ENCODE results near the gene TTC9.

Gene TTC9

GRCh38 chr14:70654632-70655031 lies 12.9 kb downstream of the TTC9 start:
- TF ChIP-seq POLR2A (IDR thresholded peaks at IDR 0.05; ENCODE audit: low read length) (no peak), GATA1 (IDR thresholded peaks at IDR 0.05; ENCODE audit: low read depth, low read length) (no peak)
- no peak for DNase-seq

- no peak for DNase-seq
- TF ChIP-seq GATA1 (IDR thresholded peaks at IDR 0.05; ENCODE audit: low read depth, low read length) (no peak), POLR2A (IDR thresholded peaks at IDR 0.05; ENCODE audit: low read length) (no peak)
Observed at GRCh38 chr14:70655110-70655826, 13.6 kb downstream of the TTC9 start.

- no peak for TF ChIP-seq GATA1 (IDR thresholded peaks at IDR 0.05; ENCODE audit: low read depth, low read length)
- no peak for TF ChIP-seq POLR2A (IDR thresholded peaks at IDR 0.05; ENCODE audit: low read length)
- no peak for DNase-seq
Observed at GRCh38 chr14:70658899-70659298, 17.2 kb downstream of the TTC9 start.

GRCh38 chr14:70660967-70661893 lies 19.5 kb downstream of the TTC9 start:
- TF ChIP-seq GATA1 (IDR thresholded peaks at IDR 0.05; ENCODE audit: low read depth, low read length) (no peak), POLR2A (IDR thresholded peaks at IDR 0.05; ENCODE audit: low read length) (no peak)
- DNase-seq: no peak

GRCh38 chr14:70662080-70662479 lies 20.4 kb downstream of the TTC9 start:
- TF ChIP-seq POLR2A (IDR thresholded peaks at IDR 0.05; ENCODE audit: low read length) (no peak), GATA1 (IDR thresholded peaks at IDR 0.05; ENCODE audit: low read depth, low read length) (no peak)
- DNase-seq: no peak

GRCh38 chr14:70662816-70663215 lies 21.1 kb downstream of the TTC9 start:
- TF ChIP-seq GATA1 (IDR thresholded peaks at IDR 0.05; ENCODE audit: low read depth, low read length): no peak
- TF ChIP-seq POLR2A (IDR thresholded peaks at IDR 0.05; ENCODE audit: low read length): no peak

GRCh38 chr14:70663707-70664179 lies 22.0 kb downstream of the TTC9 start:
- no peak for TF ChIP-seq GATA1 (IDR thresholded peaks at IDR 0.05; ENCODE audit: low read depth, low read length)
- TF ChIP-seq POLR2A (IDR thresholded peaks at IDR 0.05; ENCODE audit: low read length): no peak

More at GRCh38 chr14:70662816-70663215, 21.1 kb downstream of the TTC9 start:
- DNase-seq: no peak

GRCh38 chr14:70664698-70665447 lies 23.2 kb downstream of the TTC9 start:
- TF ChIP-seq GATA1 (IDR thresholded peaks at IDR 0.05; ENCODE audit: low read depth, low read length): no peak
- TF ChIP-seq POLR2A (IDR thresholded peaks at IDR 0.05; ENCODE audit: low read length): no peak
- DNase-seq: no peak

More at GRCh38 chr14:70663707-70664179, 22.0 kb downstream of the TTC9 start:
- DNase-seq: no peak

- TF ChIP-seq POLR2A (IDR thresholded peaks at IDR 0.05; ENCODE audit: low read length) (no peak), GATA1 (IDR thresholded peaks at IDR 0.05; ENCODE audit: low read depth, low read length) (no peak)
- DNase-seq: no peak
Observed at GRCh38 chr14:70665448-70666360, 24.0 kb downstream of the TTC9 start.

GRCh38 chr14:70666361-70666686 lies 24.6 kb downstream of the TTC9 start:
- TF ChIP-seq GATA1 (IDR thresholded peaks at IDR 0.05; ENCODE audit: low read depth, low read length): no peak
- no peak for DNase-seq

- no peak for DNase-seq
- TF ChIP-seq POLR2A (IDR thresholded peaks at IDR 0.05; ENCODE audit: low read length) (no peak), GATA1 (IDR thresholded peaks at IDR 0.05; ENCODE audit: low read depth, low read length) (no peak)
Observed at GRCh38 chr14:70670992-70671651, 29.4 kb downstream of the TTC9 start.

All from erythroblast (primary cell).